Omental fat pad (tissue), 4 donors: Measurements from ENCODE around the gene CGB2. TPM values are rescaled to one million over a fixed set of nuclear protein-coding genes. Genes with fewer than 3 reads are reported as not detected.

ENCODE experiments used
- ATAC-seq: fragments of 150-250 bp; one replicate; pipeline ENCODE4 v1.9.1; 2016; ENCODE audit warnings: mild to moderate bottlenecking, moderate library complexity; ENCODE audit not compliant: low FRiP score
- DNase-seq: peaks from one replicate; pipeline ENCODE4 v3.0.0-alpha.2; 2019; ENCODE audit warnings: low spot score
- total RNA-seq, 4 donors: library from RNA; depleted of rRNA; stranded (reverse); fragments of >200 nt; gene quantifications; one replicate each; pipeline ENCODE4 v1.1.0, GENCODE V29; 2016
- TF ChIP-seq, protein P1 (sequence below), 3 donors: fragments of 450-650 bp; IDR thresholded peaks; one replicate each; pipeline ENCODE4 v1.5.1; 2016 to 2017; ENCODE audit warnings: antibody characterized with exemption in 3 of 3, mild to moderate bottlenecking in 3 of 3, moderate library complexity in 2 of 3

Gene CGB2
- total RNA-seq, 4 donors from 2014 or later, result not detected

DNA sequence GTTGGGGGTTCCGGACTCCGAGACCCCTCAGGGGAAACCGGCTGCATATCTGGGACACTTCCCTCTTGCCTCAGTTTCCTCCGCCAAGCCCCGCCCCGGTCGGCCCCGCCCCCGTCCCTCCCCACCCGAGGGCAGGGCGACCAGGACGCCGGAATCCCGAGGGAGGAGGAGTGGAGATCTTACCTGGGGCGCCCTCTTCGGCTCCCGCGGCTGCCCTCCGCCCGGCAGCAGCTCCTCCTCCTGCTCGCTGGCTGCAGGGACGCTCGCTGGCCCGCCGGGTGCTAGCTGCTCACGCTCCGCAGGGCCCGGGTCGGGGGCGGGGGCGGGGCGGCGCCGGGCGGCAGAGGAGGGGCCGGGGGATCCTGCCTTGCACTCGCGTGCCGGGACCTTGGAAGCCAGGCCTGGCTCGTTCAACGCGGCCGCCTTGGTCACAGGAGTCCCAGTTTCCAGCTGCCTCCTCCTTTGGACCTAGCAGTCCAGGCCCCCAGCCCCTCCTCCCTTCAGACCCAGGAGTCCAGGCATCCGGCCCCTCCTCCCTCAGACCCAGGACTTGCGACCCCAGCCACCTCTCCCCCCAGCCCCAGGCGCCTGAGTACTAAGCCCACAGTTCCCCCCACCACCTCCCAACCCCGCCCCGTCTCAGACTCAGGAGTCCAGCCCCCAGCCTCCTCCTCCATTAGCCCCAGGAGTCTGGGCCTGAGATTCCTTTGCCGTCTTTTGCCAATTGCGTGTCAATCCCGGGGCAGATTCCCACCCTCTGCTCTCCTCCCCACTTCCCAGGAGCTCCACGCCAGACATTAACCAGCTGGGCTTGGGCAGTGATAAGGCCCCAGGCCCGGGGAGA, 33.3 kb downstream of the CGB2 start, which contains the start of gene NTF4:
NTF4 (minus strand) TSS at position 51 of the 844 bp plus-strand sequence. CDS start 2,821 bp downstream, outside the sequence.
- DNase-seq (no peak), ATAC-seq (peak; percentile 49)
- TF ChIP-seq, protein P1, sequence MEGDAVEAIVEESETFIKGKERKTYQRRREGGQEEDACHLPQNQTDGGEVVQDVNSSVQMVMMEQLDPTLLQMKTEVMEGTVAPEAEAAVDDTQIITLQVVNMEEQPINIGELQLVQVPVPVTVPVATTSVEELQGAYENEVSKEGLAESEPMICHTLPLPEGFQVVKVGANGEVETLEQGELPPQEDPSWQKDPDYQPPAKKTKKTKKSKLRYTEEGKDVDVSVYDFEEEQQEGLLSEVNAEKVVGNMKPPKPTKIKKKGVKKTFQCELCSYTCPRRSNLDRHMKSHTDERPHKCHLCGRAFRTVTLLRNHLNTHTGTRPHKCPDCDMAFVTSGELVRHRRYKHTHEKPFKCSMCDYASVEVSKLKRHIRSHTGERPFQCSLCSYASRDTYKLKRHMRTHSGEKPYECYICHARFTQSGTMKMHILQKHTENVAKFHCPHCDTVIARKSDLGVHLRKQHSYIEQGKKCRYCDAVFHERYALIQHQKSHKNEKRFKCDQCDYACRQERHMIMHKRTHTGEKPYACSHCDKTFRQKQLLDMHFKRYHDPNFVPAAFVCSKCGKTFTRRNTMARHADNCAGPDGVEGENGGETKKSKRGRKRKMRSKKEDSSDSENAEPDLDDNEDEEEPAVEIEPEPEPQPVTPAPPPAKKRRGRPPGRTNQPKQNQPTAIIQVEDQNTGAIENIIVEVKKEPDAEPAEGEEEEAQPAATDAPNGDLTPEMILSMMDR (IDR thresholded peaks at IDR 0.05), result no peak

DNA sequence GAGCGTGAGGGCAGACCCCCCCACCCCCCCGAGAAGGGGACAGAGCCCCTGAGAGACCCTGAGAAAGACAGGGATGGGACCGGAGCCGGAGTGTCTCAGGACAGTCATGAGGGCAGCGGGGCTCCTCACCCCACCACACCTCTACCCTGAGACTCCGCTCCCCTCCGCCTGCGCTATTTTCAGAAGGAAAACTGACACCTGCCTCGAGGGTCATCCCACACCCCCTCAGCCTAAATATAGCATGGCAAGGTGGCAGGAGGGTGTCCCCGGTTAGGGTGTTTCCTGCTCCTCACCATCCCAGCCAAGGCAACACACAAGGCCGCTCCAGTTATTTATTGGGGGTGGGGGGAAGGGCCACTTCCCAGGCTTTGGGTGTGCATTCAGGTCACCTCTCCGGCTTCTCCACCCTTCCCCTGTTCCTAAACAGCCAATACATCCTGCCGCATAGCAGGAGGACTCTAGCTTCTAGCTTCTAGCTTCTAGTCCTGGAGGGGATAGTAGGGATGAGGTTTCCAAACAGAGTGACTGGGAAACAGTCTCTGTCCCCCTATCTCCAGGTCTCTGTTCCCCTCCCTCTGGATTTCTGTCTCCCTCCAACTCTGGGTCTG, 34.3 kb downstream of the CGB2 start:
- no peak for ATAC-seq
- TF ChIP-seq, protein P1 (IDR thresholded peaks at IDR 0.05), result no peak
- no peak for DNase-seq

GRCh38 chr19:49067554-49067953, 35.9 kb downstream of the CGB2 start:
- no peak for ATAC-seq
- TF ChIP-seq, protein P1 (IDR thresholded peaks at IDR 0.05), result no peak

GRCh38 chr19:49069026-49069425, 37.3 kb downstream of the CGB2 start:
- no peak for DNase-seq

More at GRCh38 chr19:49067554-49067953, 35.9 kb downstream of the CGB2 start:
- DNase-seq, result no peak

DNA sequence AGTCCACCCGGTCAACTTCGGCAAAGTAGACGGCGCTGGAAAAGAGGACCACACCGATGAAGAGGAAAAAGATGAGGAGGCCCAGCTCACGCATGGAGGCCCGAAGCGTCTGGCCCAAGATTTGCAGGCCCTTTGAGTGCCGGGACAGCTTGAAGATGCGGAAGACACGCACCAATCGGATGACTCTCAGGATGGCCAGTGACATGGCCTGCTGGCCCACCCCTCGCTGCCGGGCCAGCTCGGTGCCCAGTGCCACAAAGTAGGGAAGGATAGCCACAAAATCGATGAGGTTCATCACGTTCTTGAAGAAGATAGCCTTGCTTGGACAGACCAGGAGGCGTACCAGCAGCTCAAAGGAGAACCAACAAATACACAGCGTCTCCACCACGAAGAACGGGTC, 38.7 kb downstream of the CGB2 start:
- ATAC-seq (no peak), DNase-seq (no peak)
- TF ChIP-seq, protein P1 (IDR thresholded peaks at IDR 0.05), result no peak

More at GRCh38 chr19:49069026-49069425, 37.3 kb downstream of the CGB2 start:
- ATAC-seq, result no peak
- TF ChIP-seq, protein P1 (IDR thresholded peaks at IDR 0.05), result no peak

GRCh38 chr19:49071860-49072547, 40.3 kb downstream of the CGB2 start:
- TF ChIP-seq, protein P1 (IDR thresholded peaks at IDR 0.05), result no peak
- no peak for DNase-seq
- ATAC-seq, result no peak
